ENCODE data around the gene PTPRK. TPM values are rescaled to one million over a fixed set of nuclear protein-coding genes. Genes with fewer than 3 reads are reported as not detected.

PTPRK gene
- total and polyA plus RNA-seq, 4 donors: 12.1 to 61.2 (median 29.1) TPM

DNA sequence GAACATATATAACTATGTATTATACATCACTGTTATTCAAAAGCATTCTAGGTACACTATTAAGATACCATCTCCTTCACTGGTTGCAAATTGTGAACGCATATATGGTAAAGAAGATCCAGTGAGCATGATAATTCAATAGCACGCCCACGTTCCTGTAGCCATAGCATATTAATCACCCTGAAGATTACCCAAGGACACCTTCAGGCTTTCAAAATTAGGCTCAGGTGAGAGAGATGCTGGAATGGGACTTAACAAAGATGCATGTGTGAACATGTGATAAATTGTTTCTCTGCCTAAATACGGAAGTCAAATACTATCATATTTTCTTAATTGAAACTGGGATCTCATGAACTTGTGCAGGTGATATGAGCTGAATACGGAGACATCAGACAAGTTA, 303.5 kb downstream of the PTPRK start:
- DNase-seq (ENCODE audit: low spot score): no peak
- TF ChIP-seq FOXA1 (IDR thresholded peaks at IDR 0.05) (no peak), EGR1 (IDR thresholded peaks at IDR 0.05; ENCODE audit: low read depth in 2 of 2) (no peak), RXRA (IDR thresholded peaks at IDR 0.05) (no peak), RAD21 (IDR thresholded peaks at IDR 0.05) (no peak), YY1 (IDR thresholded peaks at IDR 0.05) (no peak), JUND (IDR thresholded peaks at IDR 0.05) (no peak), HNF4G (IDR thresholded peaks at IDR 0.05) (no peak), NR2F2 (IDR thresholded peaks at IDR 0.05) (no peak), SP1 (IDR thresholded peaks at IDR 0.05) (no peak), GABPA (IDR thresholded peaks at IDR 0.05 in 1 of 2, conservative IDR thresholded peaks at IDR 0.05 in 1 of 2) (no peak), CTCF (IDR thresholded peaks at IDR 0.05; ENCODE audit: low read depth, low read length, missing input control) (no peak), ATF3 (IDR thresholded peaks at IDR 0.05) (no peak), TAF1 (conservative IDR thresholded peaks at IDR 0.05) (no peak), HNF4A (conservative IDR thresholded peaks at IDR 0.05) (no peak), FOXA2 (IDR thresholded peaks at IDR 0.05) (no peak)
- TF ChIP-seq, protein P1, sequence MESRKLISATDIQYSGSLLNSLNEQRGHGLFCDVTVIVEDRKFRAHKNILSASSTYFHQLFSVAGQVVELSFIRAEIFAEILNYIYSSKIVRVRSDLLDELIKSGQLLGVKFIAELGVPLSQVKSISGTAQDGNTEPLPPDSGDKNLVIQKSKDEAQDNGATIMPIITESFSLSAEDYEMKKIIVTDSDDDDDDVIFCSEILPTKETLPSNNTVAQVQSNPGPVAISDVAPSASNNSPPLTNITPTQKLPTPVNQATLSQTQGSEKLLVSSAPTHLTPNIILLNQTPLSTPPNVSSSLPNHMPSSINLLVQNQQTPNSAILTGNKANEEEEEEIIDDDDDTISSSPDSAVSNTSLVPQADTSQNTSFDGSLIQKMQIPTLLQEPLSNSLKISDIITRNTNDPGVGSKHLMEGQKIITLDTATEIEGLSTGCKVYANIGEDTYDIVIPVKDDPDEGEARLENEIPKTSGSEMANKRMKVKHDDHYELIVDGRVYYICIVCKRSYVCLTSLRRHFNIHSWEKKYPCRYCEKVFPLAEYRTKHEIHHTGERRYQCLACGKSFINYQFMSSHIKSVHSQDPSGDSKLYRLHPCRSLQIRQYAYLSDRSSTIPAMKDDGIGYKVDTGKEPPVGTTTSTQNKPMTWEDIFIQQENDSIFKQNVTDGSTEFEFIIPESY (IDR thresholded peaks at IDR 0.05): no peak
- TF ChIP-seq, protein P2, sequence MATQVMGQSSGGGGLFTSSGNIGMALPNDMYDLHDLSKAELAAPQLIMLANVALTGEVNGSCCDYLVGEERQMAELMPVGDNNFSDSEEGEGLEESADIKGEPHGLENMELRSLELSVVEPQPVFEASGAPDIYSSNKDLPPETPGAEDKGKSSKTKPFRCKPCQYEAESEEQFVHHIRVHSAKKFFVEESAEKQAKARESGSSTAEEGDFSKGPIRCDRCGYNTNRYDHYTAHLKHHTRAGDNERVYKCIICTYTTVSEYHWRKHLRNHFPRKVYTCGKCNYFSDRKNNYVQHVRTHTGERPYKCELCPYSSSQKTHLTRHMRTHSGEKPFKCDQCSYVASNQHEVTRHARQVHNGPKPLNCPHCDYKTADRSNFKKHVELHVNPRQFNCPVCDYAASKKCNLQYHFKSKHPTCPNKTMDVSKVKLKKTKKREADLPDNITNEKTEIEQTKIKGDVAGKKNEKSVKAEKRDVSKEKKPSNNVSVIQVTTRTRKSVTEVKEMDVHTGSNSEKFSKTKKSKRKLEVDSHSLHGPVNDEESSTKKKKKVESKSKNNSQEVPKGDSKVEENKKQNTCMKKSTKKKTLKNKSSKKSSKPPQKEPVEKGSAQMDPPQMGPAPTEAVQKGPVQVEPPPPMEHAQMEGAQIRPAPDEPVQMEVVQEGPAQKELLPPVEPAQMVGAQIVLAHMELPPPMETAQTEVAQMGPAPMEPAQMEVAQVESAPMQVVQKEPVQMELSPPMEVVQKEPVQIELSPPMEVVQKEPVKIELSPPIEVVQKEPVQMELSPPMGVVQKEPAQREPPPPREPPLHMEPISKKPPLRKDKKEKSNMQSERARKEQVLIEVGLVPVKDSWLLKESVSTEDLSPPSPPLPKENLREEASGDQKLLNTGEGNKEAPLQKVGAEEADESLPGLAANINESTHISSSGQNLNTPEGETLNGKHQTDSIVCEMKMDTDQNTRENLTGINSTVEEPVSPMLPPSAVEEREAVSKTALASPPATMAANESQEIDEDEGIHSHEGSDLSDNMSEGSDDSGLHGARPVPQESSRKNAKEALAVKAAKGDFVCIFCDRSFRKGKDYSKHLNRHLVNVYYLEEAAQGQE (IDR thresholded peaks at IDR 0.05): no peak
- TF ChIP-seq, protein P3, sequence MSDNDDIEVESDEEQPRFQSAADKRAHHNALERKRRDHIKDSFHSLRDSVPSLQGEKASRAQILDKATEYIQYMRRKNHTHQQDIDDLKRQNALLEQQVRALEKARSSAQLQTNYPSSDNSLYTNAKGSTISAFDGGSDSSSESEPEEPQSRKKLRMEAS (IDR thresholded peaks at IDR 0.05): no peak
- Histone ChIP-seq H3K36me3 (ENCODE audit: control insufficient read depth in 4 of 4, insufficient read depth in 3 of 4, low read depth in 1 of 4, low read length in 3 of 4) (peaks cover 0 to 5% (median 2%) of the 10 kb centered on the region in 4 donors), H3K27me3 (ENCODE audit: control insufficient read depth in 4 of 4, insufficient read depth in 4 of 4, low read length in 3 of 4) (no peaks in the 10 kb centered on the region), H3K9ac (ENCODE audit: low read depth in 1 of 2, low read length in 2 of 2) (no peak overlapping the region), H3K9me3 (ENCODE audit: control insufficient read depth in 4 of 4, low read length in 3 of 4) (no peaks in the 10 kb centered on the region), H3K4me1 (ENCODE audit: control insufficient read depth in 4 of 4, insufficient read depth in 4 of 4, low read length in 3 of 4) (no peaks in the 10 kb centered on the region), H3K4me3 (ENCODE audit: low read depth in 1 of 3, low read length in 3 of 3) (no peak overlapping the region), H3K27ac (ENCODE audit: low read depth in 1 of 2, low read length in 2 of 2) (no peak overlapping the region)
- WGBS: 97% methylated on average over 5 of the region's 5 CpGs

All from liver (tissue), 9 donors.